Fibroblast of skin of right biceps (primary cell): ENCODE data around the gene KRT1.
"Not testable (repeated sequence)": the region's sequence is repeated elsewhere in the genome, so short reads cannot be mapped to it uniquely, and the experiment has no call there.

Experiments used
- DNase-seq: peaks from one replicate; pipeline ENCODE4 v3.0.0-alpha.2; 2013

The KRT1 gene

DNA sequence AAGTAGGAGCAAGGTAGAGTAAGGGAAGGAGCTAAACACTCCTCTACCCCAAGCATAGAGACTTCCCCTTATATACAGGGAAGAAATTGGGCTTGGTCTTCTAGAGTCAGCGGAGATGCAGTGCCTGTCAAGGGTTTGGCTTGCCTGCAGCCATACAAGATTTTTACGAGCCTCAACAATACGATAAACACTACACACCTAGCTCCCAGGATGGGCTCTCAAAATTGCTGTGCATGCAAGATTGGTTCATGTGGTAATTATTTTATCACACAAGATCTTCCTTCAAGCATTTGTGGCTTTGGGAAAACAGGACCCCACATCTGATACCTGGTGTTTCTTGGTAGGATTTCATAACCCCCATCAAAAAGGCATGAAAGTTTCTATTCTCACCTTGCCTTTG is at the start of gene KRT1:
Gene KRT1 (minus strand): TSS at position 45 of the 400 bp plus-strand sequence. CDS start 59 bp downstream, outside the sequence.
- DNase-seq, result no peak

- no peak for DNase-seq
These were observed 48.9 kb upstream of the KRT1 start for GRCh38 chr12:52729147-52729546.

GRCh38 chr12:52728374-52728773 is 48.2 kb upstream of the KRT1 start:
- no peak for DNase-seq

DNA sequence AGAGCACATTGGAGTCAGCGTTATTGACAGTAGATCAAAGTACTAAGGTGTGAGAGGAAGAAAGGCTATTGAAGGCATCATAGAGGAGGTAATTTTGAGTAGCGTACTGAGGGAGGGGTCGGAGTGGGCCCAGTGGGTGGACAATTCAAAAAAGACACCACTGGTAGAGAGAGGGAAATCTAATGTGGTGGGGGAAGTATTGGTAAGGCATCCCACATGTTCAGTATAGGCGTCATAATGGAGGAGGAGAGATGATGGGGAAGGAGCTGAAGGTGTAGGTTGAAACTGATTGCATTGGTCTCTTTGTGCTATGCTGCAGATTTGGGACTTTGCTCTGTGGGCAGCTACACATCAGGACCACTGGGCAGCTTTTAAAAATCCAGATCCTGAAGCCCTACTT is 46.8 kb upstream of the KRT1 start:
- no peak for DNase-seq

DNA sequence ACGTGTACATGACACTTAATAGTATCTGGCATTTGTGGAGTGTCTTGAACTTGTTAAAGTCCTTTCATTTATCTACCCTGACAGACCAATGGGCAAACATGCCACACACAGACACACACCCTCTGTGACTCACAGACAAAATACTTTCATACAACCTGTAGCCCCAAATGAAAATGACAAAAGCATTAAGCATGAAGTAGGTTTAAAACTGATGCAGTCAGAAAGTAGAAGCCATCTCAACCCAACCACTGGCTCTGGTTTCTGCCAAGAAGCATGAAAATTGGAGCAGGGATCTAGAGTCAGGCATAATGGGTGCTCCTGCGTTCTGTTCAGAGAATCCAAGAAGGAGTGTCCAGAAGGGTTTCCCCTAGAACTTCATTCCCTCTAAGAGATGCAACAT is 46.2 kb upstream of the KRT1 start:
- DNase-seq, result no peak

DNA sequence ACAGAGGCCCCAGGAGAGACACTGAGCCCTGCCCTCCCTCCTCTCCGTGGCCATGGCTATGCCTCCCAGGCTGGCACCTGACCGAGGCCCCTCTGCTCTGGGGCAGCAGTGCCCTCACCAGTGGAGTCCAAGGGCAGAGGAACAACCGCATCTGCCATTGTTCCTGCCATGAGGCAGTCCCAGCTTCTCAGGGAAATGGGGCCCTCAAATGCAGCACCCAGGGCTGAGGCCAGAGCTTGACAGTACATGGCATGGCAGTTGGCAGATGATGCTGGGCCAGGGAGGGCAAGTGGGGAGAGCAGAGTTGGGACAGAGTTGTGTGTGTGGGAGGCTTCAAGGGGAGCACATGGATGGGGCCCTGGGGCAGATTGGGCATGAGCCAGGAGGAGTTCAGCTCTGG is 44.2 kb upstream of the KRT1 start:
- DNase-seq, result no peak

- DNase-seq, result no peak
These were observed 42.5 kb upstream of the KRT1 start for GRCh38 chr12:52722680-52723079.

DNA sequence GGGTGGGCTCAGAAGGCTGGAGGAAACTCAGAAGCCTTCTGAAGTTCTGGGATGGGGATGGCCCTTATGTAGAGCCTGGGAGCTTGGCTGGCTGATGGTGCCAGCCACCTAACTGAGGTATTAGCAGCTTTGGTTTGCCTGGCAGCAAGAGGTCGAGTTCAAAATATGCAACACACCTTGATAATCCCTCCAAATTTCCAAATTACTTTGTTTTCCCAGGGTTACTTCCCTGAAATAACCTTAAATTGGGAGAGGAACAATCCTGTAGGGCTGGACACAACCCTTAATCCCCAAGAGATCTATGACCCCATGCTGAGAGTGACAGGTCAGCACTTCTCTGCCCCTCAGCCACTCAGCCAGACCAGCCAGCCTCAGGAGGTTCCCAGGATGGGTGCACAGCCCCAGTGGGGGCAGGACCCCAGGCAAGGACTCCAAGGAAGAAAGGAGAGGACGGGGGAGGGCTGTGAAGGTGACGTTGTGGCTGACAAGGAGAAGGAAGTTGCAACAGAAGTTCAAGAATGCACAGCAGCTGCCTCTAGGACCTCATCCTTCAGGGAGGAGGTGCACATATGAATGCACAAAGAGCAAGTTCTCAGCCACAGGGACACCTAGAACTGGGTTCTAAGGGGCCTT is 41.7 kb upstream of the KRT1 start:
- DNase-seq, result no peak

GRCh38 chr12:52720365-52720886 is 40.2 kb upstream of the KRT1 start:
- no peak for DNase-seq

DNA sequence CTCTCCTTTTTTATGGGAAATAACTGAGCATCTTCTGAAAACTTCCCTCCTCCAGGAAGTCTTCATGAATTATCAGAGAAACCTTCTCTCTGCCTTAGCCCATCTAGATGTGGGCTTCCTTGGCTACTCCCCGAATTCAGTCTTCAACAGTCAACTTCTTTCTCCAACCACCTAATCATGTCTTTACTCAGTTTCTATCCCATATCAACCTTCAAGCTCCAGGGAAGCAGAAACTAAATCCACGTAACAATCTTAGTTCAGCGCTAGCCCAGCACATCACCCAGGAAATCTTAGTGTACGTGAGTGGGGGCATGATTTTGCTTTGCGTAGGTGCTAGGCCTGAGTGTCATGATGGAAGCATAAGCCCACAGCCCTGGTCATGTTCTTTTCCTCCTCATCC is 35.9 kb upstream of the KRT1 start:
- DNase-seq, result no peak

DNA sequence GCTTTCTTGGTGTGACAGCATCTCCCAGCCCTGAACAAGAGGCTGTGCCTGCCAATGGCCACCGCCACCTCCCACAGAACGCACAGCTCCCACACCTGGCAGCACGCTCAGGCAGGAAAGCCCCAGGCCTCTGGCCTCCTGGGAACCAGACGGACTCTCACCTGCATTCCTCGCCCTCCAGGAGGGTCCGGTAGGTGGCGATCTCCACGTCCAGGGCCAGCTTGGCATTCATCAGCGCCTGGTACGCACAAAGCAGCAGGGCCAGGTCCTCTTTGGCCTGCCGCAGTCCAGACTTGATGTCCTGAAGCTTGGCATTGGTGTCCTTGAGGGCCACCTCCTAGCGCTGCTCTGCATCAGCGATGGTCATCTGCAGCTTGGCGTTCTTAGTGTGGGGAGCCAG is 35.2 kb upstream of the KRT1 start:
- DNase-seq, result no peak

GRCh38 chr12:52714887-52715281 is 34.7 kb upstream of the KRT1 start:
- DNase-seq, result no peak

- DNase-seq, result no peak
These were observed 34.0 kb upstream of the KRT1 start for GRCh38 chr12:52713960-52714886.

- not testable (repeated sequence) for DNase-seq
These were observed 31.9 kb upstream of the KRT1 start for GRCh38 chr12:52712122-52712521.

DNA sequence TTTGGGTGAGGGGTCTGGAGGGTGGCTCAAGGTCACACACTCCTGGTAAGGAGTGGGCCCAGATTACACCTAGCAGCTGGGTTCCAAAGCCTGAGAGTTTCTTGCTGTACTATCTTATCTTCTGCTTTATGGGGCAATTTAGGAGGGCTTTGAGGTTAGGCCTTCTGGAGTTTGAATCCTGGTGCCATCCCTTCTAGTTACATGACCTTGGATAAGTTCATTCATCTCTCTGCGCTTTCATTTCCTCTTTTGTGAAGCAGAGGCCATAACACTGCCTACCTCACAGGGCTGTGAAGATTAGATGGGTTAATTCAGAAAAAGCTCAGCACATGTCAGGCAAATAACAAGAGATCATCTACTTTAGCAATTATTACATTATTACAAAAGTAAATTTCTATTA is 30.5 kb upstream of the KRT1 start:
- no peak for DNase-seq

GRCh38 chr12:52708010-52708409 is 27.8 kb upstream of the KRT1 start:
- DNase-seq, result no peak

- DNase-seq, result no peak
These were observed 24.3 kb upstream of the KRT1 start for GRCh38 chr12:52704464-52704863.

DNA sequence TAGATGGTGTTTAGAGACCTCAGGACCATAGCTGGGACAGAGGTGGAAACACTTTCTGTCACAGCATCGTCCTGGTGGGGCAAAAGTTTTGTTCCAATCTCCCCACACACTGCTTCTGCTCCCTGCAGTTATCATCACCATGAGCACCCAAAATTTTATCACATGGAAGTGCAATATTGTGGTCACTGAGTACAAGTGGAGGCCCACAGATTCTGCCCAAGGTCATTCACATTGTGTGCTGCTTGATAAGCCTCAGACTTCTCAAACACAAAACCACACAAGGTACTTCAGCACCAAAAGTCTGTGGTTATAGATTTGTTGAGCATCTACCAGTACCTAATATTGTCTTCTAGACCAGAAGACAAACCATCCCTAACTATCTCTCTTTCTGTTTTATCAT is 23.7 kb upstream of the KRT1 start:
- no peak for DNase-seq

DNA sequence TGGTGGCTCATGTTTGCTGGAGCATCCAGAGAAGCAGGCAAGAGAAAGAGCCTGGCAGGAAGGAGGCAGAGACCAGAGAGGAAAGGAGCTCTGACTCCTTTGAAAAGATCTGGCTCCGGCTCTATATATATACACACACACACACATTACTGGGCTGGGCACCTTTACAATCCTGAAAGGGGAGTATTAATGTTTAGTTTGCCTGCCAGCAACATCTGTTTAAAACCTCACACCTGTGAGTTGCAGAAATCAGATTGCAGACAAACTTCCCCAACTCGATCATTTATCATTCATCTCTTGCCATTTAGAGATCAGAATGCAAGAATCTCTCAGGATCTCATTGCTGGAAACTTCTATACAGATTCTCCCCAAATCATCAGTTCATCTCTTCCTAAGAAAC is 23.2 kb upstream of the KRT1 start, which contains the start of gene KRT77:
Gene KRT77 (minus strand): TSS at position 101 of the 400 bp plus-strand sequence. CDS start 90 bp downstream, at position 11.
- no peak for DNase-seq

DNA sequence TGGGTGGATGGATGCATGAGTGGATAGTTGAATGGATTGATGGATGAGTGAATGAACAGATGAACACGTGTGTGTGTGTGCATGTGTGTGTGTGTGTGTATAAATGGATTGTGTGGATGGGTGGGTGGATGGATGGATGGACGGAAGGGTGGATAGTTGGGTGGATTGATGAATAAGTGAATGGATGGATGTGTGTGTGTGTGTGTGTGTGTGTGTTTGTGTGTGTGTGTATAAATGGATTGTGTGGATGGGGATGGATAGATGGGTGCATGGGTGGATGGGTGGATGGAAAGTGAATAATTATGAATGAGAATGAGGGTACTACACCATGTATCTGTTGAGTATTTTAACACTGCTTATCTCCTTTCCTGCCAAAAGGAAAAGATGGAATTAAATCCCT is 22.1 kb upstream of the KRT1 start:
- no peak for DNase-seq

DNA sequence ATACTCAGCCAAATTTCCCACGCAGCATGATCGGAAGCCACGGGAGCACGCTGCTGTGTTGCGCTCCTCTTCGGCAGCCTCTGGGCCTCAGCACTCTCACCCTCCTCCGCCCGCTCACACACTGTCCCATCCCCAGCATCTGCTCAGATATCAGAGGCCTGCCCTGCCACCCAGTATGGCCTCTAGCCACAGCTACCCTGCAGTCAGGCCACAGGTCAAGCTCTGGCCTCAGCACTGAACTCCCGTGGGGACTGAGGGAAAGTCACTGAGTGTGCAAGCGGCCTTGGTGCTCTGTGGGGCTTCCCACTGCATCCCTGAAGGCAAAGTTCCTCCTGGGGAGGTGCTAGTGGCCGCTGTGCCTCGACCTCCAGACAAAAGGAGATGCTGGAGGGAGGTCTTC is 21.1 kb upstream of the KRT1 start:
- no peak for DNase-seq

DNA sequence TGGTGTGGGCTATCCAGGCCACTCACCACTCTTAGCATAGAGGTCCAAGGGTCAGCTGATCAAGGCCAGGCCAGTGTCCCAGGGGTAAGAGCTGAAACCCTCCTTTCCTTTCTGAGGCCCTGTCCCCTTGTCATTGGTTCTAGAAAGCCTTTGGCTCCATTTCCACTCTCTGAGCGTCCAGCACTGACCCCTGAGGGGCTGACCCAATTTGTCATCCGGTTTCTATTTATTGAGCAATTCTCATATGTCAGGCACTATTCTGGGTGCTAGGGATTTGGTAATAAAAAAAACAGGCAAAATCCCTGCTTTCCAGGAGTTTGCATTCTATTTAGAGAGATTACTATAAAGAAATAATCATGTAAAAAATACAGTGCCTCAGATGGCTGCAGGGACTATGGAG is 19.8 kb upstream of the KRT1 start:
- no peak for DNase-seq

DNA sequence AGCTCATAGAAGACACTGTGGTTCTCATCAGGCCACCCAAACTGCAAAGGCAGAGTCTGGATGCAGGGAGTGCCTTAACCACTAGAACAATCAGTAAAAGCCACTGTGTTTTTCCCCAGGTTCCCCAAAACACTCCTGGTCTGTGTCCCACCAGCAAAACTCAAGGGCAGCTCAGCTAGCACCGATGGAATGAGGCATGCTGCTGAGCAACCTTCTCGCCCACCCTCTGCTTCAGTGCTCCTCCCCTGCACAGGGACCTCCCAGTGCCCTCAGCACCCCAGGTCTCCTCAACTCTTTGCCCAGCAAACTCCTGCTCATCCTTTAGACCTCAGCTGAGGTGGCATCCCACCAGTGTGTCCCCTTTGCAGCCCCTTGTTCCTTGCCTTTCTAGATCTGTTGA is 19.2 kb upstream of the KRT1 start:
- DNase-seq, result no peak
